ENCODE data around the gene DDX3X.
"Not testable (repeated sequence)": the region's sequence is repeated elsewhere in the genome, so short reads cannot be mapped to it uniquely, and the experiment has no call there.

GRCh38 chrX:41390576-41390975 is 56.6 kb downstream of the DDX3X start:
- not testable (repeated sequence) for TF ChIP-seq CTCF (IDR thresholded peaks at IDR 0.05; ENCODE audit: low read depth, low read length, poor library complexity, severe bottlenecking); EZH2phosphoT487 (IDR thresholded peaks at IDR 0.05; ENCODE audit: borderline replicate concordance, low read length)
